SW 1271 (cell line): ENCODE measurements around the gene CLHC1.
"Not testable (repeated sequence)": the region's sequence is repeated elsewhere in the genome, so short reads cannot be mapped to it uniquely, and the experiment has no call there.

ENCODE experiments used
- DNase-seq, 2 experiments: peaks; one replicate each; lab custom pipeline; 2025; lab: John Stamatoyannopoulos, UW

The CLHC1 gene

GRCh38 chr2:55152475-55153412 is 79.3 kb downstream of the CLHC1 start:
- no peak for DNase-seq

DNA sequence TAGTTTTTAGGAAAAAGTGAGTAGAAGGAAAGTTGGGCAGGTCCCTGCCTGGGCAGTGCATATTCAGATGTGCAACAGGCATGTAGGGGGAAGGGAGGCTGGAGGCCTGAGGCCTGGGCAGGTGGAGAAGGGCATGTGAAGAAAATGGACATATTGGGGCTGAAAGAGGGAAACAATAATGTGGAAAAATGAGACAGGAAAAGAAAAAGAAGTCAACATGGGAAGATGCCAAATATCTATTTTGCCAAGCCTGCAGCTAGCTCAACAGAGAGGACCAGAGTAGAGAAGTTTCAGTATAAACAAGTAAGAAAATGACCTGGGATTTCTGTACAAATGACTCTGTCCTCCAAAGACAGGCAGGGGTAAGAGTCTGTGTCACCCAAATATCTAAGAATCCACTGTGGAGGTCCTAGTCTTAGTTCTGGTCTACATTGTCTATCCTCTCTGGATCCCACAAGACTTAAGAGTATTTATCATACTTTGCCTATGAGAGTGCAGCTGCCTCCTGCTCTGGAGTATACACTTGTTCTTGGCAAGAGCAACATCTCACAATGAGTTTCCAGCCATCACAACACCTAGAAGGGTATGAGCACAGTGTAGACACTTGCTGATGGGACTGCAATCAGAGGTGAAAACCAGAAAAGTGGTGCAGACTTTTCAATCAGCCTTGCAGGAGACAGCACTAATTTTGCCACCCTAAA is 80.2 kb downstream of the CLHC1 start:
- no peak for DNase-seq

DNA sequence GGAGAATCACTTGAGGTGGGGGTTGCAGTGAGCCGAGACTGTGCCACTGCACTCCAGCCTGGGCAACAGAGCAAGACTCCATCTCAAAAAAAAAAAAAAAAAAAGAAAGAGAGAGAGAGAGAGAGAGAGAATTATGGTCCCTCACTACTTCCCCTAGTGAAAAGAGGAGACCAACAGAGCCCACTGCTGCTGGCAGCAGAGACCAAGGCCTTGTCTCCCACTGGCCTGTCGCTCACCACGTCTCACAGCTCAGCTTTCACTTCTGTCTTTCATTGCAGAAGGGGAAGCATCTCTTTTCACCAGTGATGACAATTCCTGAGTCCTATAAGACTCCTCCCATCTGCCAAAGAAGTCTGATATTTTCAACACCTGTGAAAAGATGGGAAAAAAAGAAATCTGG is 81.3 kb downstream of the CLHC1 start:
- no peak for DNase-seq

DNA sequence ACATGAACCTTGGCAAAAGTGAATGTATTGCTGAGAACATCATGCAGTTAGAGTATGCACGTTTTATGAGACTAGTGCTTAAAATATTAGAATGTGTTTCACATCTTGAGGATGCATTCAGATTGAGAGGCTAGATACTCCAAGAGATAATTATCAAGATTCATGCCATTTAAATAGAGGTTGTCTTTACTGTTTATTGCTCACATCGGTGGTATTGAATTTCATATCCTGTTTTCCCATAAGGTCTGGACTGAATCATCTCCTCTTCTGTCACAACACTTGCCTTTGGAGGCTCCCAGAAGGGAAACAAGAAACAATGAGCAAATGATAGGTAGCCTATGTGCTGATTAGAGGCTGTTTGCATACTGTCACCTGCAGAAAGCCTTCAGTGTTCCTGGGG is 83.8 kb downstream of the CLHC1 start:
- peak in 1 of 2 experiments; percentile 56 for DNase-seq

GRCh38 chr2:55147531-55147930 is 84.6 kb downstream of the CLHC1 start:
- DNase-seq: no peak

DNA sequence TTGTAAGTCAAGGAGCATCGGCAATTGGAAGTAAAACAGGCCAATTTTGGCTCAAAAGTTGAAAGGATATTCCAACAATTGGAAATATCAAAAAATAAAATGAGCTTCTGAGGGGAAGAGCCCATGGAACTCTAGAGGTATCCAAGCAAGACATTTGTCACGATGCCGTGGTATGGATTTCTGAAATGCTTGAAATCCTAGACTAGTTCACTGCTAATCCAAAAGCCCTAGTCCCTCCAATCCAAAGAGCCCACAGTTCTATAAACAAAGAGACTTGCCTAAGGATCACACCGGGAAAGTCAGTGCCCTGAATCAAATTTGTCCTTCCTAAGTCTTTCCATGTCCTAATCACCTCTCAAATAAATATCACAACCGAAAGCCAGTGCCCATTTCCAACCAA is 85.1 kb downstream of the CLHC1 start:
- DNase-seq: no peak

DNA sequence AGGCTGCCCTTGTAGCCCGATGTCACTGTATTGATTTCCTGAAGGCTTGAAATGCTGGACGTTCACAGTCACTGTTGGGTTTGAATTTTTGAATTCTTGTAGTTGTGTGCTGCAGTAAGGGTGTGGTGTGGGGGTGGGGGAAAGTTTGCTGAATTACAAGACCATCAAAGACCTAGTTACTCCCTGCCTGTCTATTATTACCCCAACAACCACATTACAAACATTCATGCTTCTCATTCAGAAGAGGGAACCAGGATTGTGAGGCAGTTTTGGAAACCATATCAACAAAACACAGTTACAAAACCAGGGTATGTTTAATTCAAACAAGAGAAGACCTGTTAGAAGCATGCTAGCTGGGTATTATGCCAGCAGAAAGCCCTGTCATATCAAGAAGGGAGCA is 85.8 kb downstream of the CLHC1 start:
- DNase-seq: no peak

DNA sequence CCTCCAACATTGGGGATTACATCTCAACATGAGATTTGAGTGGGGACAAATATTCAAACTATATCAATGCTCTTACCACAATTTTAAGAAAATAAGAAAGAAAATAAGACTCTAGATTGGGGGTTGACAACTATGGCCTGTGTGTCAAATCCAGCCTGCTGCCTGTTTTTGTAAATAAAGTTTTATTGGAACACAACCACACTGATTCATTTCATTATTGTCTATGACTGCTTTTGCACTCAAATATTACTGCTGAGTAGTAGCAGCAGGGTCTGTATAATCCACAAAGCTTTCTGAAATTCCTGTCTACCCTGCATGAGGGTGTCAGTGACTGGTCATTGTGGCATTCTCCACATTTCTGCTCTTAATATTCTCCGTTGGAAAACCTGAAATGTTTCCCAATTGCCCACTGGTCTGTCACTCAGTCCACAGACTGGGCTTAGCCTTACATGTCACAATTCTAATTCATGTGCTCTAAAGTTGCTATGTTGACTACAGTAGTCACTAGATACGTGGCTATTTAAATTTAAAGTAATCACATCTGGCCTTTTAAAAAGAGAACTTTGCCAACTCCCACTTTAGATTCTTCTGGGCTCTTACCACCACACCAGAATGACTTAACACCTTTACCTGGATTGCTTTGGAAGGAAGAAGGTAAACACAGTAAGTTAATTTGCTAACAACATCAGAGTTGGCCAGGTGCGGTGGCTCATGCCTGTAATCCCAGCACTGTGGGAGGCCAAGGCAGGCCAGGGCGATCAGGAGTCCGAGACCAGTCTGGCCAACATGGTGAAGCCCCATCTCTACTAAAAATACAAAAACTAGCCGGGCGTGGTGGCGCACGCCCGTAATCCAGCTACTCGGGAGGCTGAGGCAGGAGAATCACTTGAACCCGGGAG is 86.9 kb downstream of the CLHC1 start:
- no peak for DNase-seq

- DNase-seq: not testable (repeated sequence)
Observed at GRCh38 chr2:55143706-55144105, 88.4 kb downstream of the CLHC1 start.

GRCh38 chr2:55142518-55142917 is 89.6 kb downstream of the CLHC1 start:
- DNase-seq: no peak

GRCh38 chr2:55141572-55142413 is 90.3 kb downstream of the CLHC1 start:
- DNase-seq: no peak

DNA sequence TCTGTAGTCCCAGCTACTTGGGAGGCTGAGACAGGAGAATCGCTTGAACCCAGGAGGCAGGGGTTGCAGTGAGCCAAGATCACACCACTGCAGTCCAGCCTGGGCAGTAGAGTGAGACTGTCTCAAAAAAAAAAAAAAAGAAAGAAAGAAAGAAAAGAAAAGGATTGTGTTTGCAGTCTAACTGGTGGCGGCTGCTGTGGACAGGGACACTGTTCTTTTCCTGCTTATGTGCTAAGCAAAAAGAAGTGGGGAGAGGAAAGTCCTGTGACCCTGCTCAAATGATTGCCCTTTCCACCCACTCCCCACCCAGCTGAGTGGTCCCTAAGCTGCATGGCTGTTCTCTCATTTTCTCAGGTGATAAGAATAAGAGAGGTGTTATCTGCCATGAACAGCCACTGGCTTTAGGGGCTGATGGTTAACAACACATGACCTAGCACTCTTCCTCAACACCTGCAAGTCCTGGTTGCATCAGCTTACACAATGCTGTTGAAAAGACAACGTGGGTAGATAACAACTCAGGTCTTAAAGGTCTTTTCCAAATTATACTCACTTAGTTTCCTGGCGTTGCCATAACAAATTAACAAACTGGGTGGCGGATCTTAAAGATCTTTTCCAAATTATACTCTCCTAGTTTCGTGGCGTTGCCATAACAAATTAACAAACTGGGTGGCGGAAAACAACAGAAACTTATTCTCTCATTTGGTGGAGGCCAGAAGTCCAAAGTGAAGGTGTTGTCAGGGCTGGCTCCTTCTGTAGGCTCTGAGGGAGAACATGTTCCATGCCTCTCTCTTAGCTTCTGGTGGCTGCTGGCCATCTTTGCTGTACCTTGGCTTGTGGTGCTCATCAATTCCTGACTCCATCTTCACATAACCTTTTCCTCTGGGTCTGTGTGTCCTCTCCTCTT is 91.5 kb downstream of the CLHC1 start:
- no peak for DNase-seq

DNA sequence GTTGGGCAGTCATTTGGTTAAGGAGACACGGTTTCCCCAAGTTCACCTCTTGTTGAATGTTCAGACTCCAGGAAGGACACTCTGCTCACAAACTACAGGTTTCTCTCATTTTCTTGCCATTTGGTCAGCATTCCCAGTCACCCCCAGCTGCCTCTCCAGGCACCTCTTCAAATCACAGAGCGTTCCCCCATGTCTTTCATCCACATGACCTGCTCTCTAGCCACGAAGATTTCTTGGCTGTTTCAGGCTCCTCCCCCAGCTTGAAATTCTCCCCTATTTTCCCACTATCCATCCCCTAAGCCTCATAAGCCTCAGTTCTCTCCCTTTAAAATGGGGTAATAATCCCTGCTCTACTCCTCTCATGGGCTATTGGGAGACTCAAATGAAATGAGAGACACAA is 92.8 kb downstream of the CLHC1 start:
- DNase-seq: no peak

DNA sequence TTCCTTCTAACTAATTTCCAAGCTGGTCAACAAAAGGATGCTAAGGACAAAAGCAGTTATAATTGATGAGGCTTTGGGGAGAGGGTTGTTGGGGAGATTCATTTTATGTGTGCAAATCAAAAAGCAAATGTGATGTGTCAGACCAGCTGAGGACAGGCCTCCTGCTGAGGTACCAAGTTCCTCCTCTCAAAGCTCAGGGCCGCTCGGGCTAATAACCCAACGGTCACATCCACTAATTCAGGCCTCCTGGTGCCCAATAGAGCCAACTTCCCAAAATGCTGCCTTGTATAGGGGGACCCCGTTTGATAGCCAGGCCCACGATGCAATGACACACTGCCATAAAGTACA is 93.2 kb downstream of the CLHC1 start:
- DNase-seq: no peak

- no peak for DNase-seq
Observed at GRCh38 chr2:55138014-55138881, 93.8 kb downstream of the CLHC1 start.

- no peak for DNase-seq
Observed at GRCh38 chr2:55137024-55137958, 94.8 kb downstream of the CLHC1 start.

DNA sequence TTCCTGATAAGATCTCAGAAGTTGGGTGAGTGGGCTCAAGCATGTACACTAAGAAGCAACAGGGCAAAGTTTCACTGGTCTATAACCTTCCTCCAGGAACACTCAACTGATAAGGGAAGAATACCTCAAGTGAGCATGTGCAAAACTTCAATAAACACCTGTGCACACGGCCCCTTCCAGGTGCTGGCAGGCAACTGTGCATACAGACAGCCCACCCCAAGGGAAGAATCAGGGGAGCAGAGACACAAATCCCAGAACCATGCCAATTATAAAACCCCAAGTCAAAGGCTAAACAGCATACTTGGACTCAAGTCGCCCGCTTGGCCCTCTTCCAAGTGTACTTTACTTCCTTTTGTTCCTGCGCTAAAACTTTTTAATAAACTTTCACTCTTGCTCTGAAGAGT is 96.0 kb downstream of the CLHC1 start:
- no peak for DNase-seq

DNA sequence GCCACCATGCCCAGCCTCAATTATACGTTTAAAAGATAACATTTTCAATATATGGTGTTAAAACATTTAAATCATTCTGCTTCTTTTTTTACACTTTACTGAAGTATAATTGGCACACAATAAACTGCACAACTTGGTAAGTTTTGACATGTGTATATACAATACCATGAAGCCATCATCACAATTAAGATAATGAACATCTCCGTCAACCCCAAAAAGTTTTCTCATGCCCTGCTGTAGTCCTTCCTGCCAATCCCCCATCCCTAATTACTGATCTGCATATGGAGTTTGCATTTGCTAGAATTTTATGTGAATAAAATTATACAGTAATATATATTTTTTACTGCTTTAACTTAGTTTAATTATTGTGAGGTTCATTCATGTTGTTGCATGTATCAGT is 96.6 kb downstream of the CLHC1 start:
- no peak for DNase-seq
